ENCODE measurements around the gene IFITM2. TPM values are rescaled to one million over a fixed set of nuclear protein-coding genes. Genes with fewer than 3 reads are reported as not detected.
"Not testable (repeated sequence)": the region's sequence is repeated elsewhere in the genome, so short reads cannot be mapped to it uniquely, and the experiment has no call there.

Gene IFITM2
- polyA plus RNA-seq, 1 of the 3 experiments (the other 2 are of a cell fraction) = 518 TPM

GRCh38 chr11:346529-346928 lies 38.9 kb downstream of the IFITM2 start:
- WGBS (ENCODE audit: low lambda C conversion rate) = 43% methylated on average over 3 of the region's 3 CpGs
- ChIA-PET POLR2A (no interaction called here), CTCF (no interaction called here)
- H3K27ac ChIP-seq (ENCODE audit: low read depth in 2 of 2, low read length in 1 of 2) = no peak overlapping the region
- no peak for DNase-seq
- H3K9me3 ChIP-seq = no peaks in the 10 kb centered on the region
- H3K4me1 ChIP-seq (ENCODE audit: control insufficient read depth in 1 of 2, insufficient read depth in 2 of 2, low read depth in 1 of 2, low read length in 1 of 2) = no peaks in the 10 kb centered on the region
- H3F3A ChIP-seq (replicated peaks; ENCODE audit: insufficient read depth) = no peaks in the 10 kb centered on the region
- TF ChIP-seq SIN3A (IDR thresholded peaks at IDR 0.05; ENCODE audit: borderline replicate concordance, low read depth, low read length) (no peak), MXI1 (IDR thresholded peaks at IDR 0.05; ENCODE audit: low read depth, low read length) (no peak), YY1 (IDR thresholded peaks at IDR 0.05; ENCODE audit: low read depth) (no peak), RFX5 (IDR thresholded peaks at IDR 0.05; ENCODE audit: low read length) (no peak), EP300 (IDR thresholded peaks at IDR 0.05; ENCODE audit: borderline replicate concordance in 1 of 2, low read depth in 1 of 2, low read length in 1 of 2) (no peak)
- TF ChIP-seq, protein P1, sequence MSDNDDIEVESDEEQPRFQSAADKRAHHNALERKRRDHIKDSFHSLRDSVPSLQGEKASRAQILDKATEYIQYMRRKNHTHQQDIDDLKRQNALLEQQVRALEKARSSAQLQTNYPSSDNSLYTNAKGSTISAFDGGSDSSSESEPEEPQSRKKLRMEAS (IDR thresholded peaks at IDR 0.05; ENCODE audit: low read depth) = no peak
- H3K9me2 ChIP-seq = no peaks in the 10 kb centered on the region
- no peak overlapping the region for H3K4me2 ChIP-seq
- no peak overlapping the region for H3K9ac ChIP-seq
- no peaks in the 10 kb centered on the region for H3K36me3 ChIP-seq (replicated peaks in 1 of 2; ENCODE audit: control insufficient read depth in 1 of 2, insufficient read depth in 2 of 2, low read length in 1 of 2)
- H3K79me2 ChIP-seq (ENCODE audit: insufficient read depth) = no peaks in the 10 kb centered on the region
- H3K27me3 ChIP-seq (ENCODE audit: insufficient read depth) = no peaks in the 10 kb centered on the region
- no peaks in the 10 kb centered on the region for H4K20me1 ChIP-seq (ENCODE audit: insufficient read depth)
- no peak overlapping the region for H2AFZ ChIP-seq (ENCODE audit: low read depth)
- no peak overlapping the region for H3K4me3 ChIP-seq (ENCODE audit: low read depth in 2 of 2, low read length in 1 of 2)

DNA sequence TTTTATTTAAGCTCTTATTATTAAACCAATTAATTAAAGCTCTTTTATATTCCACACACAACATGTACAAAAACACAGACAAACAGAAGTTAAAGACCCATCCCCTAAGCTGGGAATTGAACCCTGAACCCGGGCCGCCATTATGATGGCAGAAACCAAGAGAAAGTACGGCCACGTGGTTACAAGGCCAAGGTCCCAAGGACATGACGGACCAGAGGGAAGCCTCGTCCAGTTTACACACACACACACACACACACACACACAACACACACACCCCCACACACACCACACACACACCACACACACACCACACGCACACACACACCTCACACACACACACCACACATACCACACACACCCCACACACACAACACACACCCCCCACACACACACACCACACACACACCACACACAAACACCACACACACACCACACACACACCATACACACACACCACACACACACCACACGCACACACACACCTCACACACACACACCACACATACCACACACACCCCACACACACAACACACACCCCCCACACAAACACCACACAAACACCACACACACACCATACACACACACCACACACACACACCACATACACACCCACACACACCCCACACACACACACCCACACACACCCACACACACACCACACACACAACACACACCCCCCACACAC lies 41.8 kb downstream of the IFITM2 start:
- H3K36me3 ChIP-seq (replicated peaks in 1 of 2; ENCODE audit: control insufficient read depth in 1 of 2, insufficient read depth in 2 of 2, low read length in 1 of 2); POLR2A ChIA-PET: not testable (repeated sequence)
- CTCF ChIA-PET = interaction anchor here (0.6 to 0.9 kb wide), 2 partner anchors 99 kb away, joined by 3 to 4 read pairs; no protein-coding TSS in a partner anchor

DNA sequence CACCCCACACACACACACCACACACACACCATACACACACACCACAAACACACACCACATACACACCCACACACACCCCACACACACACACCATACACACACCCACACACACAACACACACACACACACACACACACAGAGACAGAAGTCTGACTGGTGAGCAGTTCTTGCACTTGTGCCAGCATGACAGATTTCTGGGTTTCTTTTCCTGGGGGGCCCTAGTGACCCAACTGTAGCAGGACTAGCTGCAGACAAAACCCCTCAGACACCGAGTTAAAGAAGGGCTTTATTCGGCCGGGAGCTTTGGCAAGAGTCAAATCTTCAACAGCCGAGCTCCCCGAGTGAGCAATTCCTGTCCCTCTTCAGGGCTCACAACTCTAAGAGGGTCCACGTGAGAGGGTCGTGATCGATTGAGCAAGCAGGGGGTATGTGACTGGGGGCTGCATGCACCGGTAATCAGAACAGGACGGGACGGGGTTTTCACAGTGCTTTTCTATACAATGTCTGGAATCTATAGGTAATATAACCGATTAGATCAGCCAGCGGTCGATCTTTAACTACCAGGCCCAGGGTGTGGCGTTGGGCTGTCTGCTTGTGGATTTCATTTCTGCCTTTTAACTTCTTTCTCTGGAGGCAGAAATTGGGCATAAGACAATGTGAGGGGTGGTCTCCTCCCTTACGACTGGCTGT lies 42.6 kb downstream of the IFITM2 start:
- H3K9me2 ChIP-seq; H2AFZ ChIP-seq (ENCODE audit: low read depth); CTCF ChIA-PET; H4K20me1 ChIP-seq (ENCODE audit: insufficient read depth); H3K4me2 ChIP-seq; H3K36me3 ChIP-seq (replicated peaks in 1 of 2; ENCODE audit: control insufficient read depth in 1 of 2, insufficient read depth in 2 of 2, low read length in 1 of 2); H3K9me3 ChIP-seq; H3F3A ChIP-seq (replicated peaks; ENCODE audit: insufficient read depth); H3K79me2 ChIP-seq (ENCODE audit: insufficient read depth); H3K9ac ChIP-seq; DNase-seq; H3K4me3 ChIP-seq (ENCODE audit: low read depth in 2 of 2, low read length in 1 of 2); POLR2A ChIA-PET; H3K27me3 ChIP-seq (ENCODE audit: insufficient read depth); H3K27ac ChIP-seq (ENCODE audit: low read depth in 2 of 2, low read length in 1 of 2); H3K4me1 ChIP-seq (ENCODE audit: control insufficient read depth in 1 of 2, insufficient read depth in 2 of 2, low read depth in 1 of 2, low read length in 1 of 2): not testable (repeated sequence)
- WGBS (ENCODE audit: low lambda C conversion rate) = 90% methylated on average over 12 of the region's 16 CpGs

More for the DNA sequence above, 41.8 kb downstream of the IFITM2 start:
- H3K9me3 ChIP-seq; DNase-seq; H4K20me1 ChIP-seq (ENCODE audit: insufficient read depth); H3F3A ChIP-seq (replicated peaks; ENCODE audit: insufficient read depth); H3K9ac ChIP-seq; H3K27me3 ChIP-seq (ENCODE audit: insufficient read depth); H3K27ac ChIP-seq (ENCODE audit: low read depth in 2 of 2, low read length in 1 of 2); H3K79me2 ChIP-seq (ENCODE audit: insufficient read depth); H3K4me3 ChIP-seq (ENCODE audit: low read depth in 2 of 2, low read length in 1 of 2); H3K9me2 ChIP-seq; H3K4me1 ChIP-seq (ENCODE audit: control insufficient read depth in 1 of 2, insufficient read depth in 2 of 2, low read depth in 1 of 2, low read length in 1 of 2); H3K4me2 ChIP-seq; H2AFZ ChIP-seq (ENCODE audit: low read depth): not testable (repeated sequence)
- WGBS (ENCODE audit: low lambda C conversion rate) = 84% methylated on average over 8 of the region's 8 CpGs
